GM23338 (cell line): ENCODE results near the gene TBC1D9. TPM values are rescaled to one million over a fixed set of nuclear protein-coding genes. Genes with fewer than 3 reads are reported as not detected.

Source experiments
- ATAC-seq: fragments of 200-7000 bp; cut with Tn5 transposase; 3 replicates; pipeline ENCODE4 v1.9.1; 2020
- DNase-seq: peaks from one replicate; pipeline ENCODE4 v3.0.0-alpha.2; 2015; ENCODE audit warnings: low spot score
- H2AFZ ChIP-seq: fragments of 200-600 bp; sonication (generic); 2 replicates; pipeline ENCODE4 v1.8.0; 2016; ENCODE audit warnings: antibody characterized with exemption, mild to moderate bottlenecking, moderate library complexity
- H3F3A ChIP-seq: fragments of 200-600 bp; sonication (generic); replicated peaks from 2 replicates; pipeline ENCODE4 v1.8.0; 2017; ENCODE audit warnings: antibody characterized with exemption, mixed run types, low read depth
- H3K27ac ChIP-seq: fragments of 200-600 bp; sonication (generic); 2 replicates; pipeline ENCODE4 v1.6.1; 2016; ENCODE audit warnings: low read depth
- H3K27me3 ChIP-seq: fragments of 200-600 bp; sonication (generic); 2 replicates; pipeline ENCODE4 v1.8.0; 2016; ENCODE audit warnings: mild to moderate bottlenecking, mixed run types, moderate library complexity; ENCODE audit not compliant: insufficient read depth
- H3K36me3 ChIP-seq: fragments of 200-600 bp; sonication (generic); 2 replicates; pipeline ENCODE4 v1.8.0; 2016; ENCODE audit warnings: mild to moderate bottlenecking; ENCODE audit not compliant: insufficient read depth
- H3K4me1 ChIP-seq: fragments of 200-600 bp; sonication (generic); 2 replicates; pipeline ENCODE4 v1.8.0; 2016; ENCODE audit warnings: mild to moderate bottlenecking, moderate library complexity; ENCODE audit not compliant: insufficient read depth
- H3K4me2 ChIP-seq: fragments of 200-600 bp; sonication (generic); 2 replicates; pipeline ENCODE4 v1.7.1; 2017; ENCODE audit warnings: mixed run types
- H3K4me3 ChIP-seq: fragments of 200-600 bp; sonication (generic); 2 replicates; pipeline ENCODE4 v1.6.1; 2016; ENCODE audit warnings: mixed run types
- H3K79me2 ChIP-seq: fragments of 200-600 bp; sonication (generic); replicated peaks from 2 replicates; pipeline ENCODE4 v1.8.0; 2017; ENCODE audit warnings: mild to moderate bottlenecking; ENCODE audit not compliant: insufficient read depth
- H3K9me2 ChIP-seq: fragments of 200-600 bp; sonication (generic); 2 replicates; pipeline ENCODE4 v1.8.0; 2017; ENCODE audit not compliant: insufficient read depth
- H4K20me1 ChIP-seq: fragments of 200-600 bp; sonication (generic); replicated peaks from 2 replicates; pipeline ENCODE4 v1.8.0; 2017; ENCODE audit warnings: mild to moderate bottlenecking; ENCODE audit not compliant: insufficient read depth
- H3K27ac Mint-ChIP-seq: 2 replicates; pipeline ENCODE4 v1.8.0; 2020; ENCODE audit warnings: inconsistent platforms, mild to moderate bottlenecking, moderate library complexity, mixed read lengths
- H3K27me3 Mint-ChIP-seq: 3 replicates; pipeline ENCODE4 v1.8.0; 2022; ENCODE audit warnings: low read depth, mild to moderate bottlenecking, moderate library complexity, mixed read lengths, inconsistent platforms; ENCODE audit not compliant: insufficient read depth, poor library complexity
- H3K36me3 Mint-ChIP-seq: 3 replicates; pipeline ENCODE4 v1.8.0; 2021; ENCODE audit warnings: low read depth, mild to moderate bottlenecking, inconsistent platforms, moderate library complexity, mixed read lengths
- H3K4me1 Mint-ChIP-seq: 3 replicates; pipeline ENCODE4 v1.8.0; 2020; ENCODE audit warnings: mild to moderate bottlenecking, inconsistent platforms, mixed read lengths
- H3K4me3 Mint-ChIP-seq: 3 replicates; pipeline ENCODE4 v1.8.0; 2021; ENCODE audit warnings: moderate library complexity, mild to moderate bottlenecking, inconsistent platforms, mixed read lengths
- H3K9me3 Mint-ChIP-seq: 3 replicates; pipeline ENCODE4 v1.8.0; 2020; ENCODE audit warnings: moderate library complexity, mild to moderate bottlenecking, inconsistent platforms, mixed read lengths
- CTCF ChIP-seq, 2 experiments: fragments of 200-600 bp in 1 of 2; sonication (generic) in 1 of 2; conservative IDR thresholded peaks; 2 replicates each; pipeline versions ENCODE4 v1.5.1 to v1.6.1; 2016 to 2017; ENCODE audit warnings: antibody characterized with exemption in 2 of 2, low read depth in 2 of 2, mild to moderate bottlenecking in 2 of 2, moderate library complexity in 1 of 2
- EZH2 ChIP-seq: fragments of 200-600 bp; sonication (generic); IDR thresholded peaks from one replicate; pipeline ENCODE4 v1.8.0; 2017; ENCODE audit warnings: antibody characterized with exemption, mild to moderate bottlenecking, low read depth; ENCODE audit not compliant: unreplicated experiment
- EZH2phosphoT487 ChIP-seq: fragments of 200-600 bp; sonication (generic); IDR thresholded peaks from one replicate; pipeline ENCODE4 v1.8.1; 2018; ENCODE audit warnings: antibody characterized with exemption; ENCODE audit not compliant: unreplicated experiment
- NANOG ChIP-seq: IDR thresholded peaks from 2 replicates; pipeline ENCODE4 v1.6.1; 2016; ENCODE audit warnings: antibody characterized with exemption, borderline replicate concordance
- POLR2AphosphoS5 ChIP-seq: IDR thresholded peaks from 2 replicates; pipeline ENCODE4 v1.6.1; 2016; ENCODE audit warnings: antibody characterized with exemption, low read depth
- STAT1 ChIP-seq: IDR thresholded peaks from one replicate; pipeline ENCODE4 v1.6.1; 2016; ENCODE audit warnings: antibody characterized with exemption; ENCODE audit not compliant: unreplicated experiment
- ZNF462 ChIP-seq: fragments of 250-450 bp; sonication (Bioruptor Pico); IDR thresholded peaks from 2 replicates; pipeline ENCODE4 v1.5.0; 2020; ENCODE audit warnings: mild to moderate bottlenecking, moderate library complexity
- polyA plus RNA-seq: library from polyadenylated mRNA; unstranded; fragments of >200 nt; fragmentation: Nextera tagmentation; extraction: Ambion mirVana; gene quantifications from 2 replicates; pipeline ENCODE4 v1.2.1, GENCODE V29; 2016
- total RNA-seq: library from RNA; depleted of rRNA; stranded (reverse); fragments of >200 nt; shearing (Covaris generic); gene quantifications from 2 replicates; pipeline ENCODE4 v1.2.3, GENCODE V29; 2014
- TF ChIP-seq, protein P1 (sequence below): IDR thresholded peaks from 2 replicates; pipeline ENCODE4 v1.6.1; 2016; ENCODE audit warnings: antibody characterized with exemption
- TF ChIP-seq, protein P2 (sequence below): IDR thresholded peaks from one replicate; pipeline ENCODE4 v1.6.1; 2018; ENCODE audit warnings: antibody characterized with exemption; ENCODE audit not compliant: unreplicated experiment

The TBC1D9 gene
- total and polyA plus RNA-seq, 2 experiments from 2014 or later = 0.03 to 0.56 TPM

DNA sequence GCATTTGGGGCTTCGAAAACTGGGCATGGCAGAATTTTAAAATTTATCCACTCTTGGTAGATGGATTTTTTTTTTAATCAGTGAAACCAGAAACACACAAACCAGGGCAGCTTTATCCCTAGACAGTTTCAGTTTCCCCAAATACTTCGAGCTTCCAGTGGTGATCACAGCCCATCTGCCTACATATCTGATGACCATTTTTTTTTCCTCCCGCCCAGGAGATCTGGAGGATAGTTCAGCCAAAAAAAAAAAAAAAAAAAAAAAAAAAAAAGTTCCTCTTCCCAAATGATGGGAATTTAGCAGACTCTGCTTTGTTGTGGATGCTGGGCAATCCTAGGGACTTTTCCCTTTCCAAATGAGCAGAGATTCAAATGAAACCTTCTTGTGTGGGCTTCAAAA lies 1.0 kb upstream of the TBC1D9 start:
- H3K4me2 ChIP-seq = no peak overlapping the region
- H3K36me3 ChIP-seq = no peaks in the 10 kb centered on the region
- H3K4me3 Mint-ChIP-seq = peak overlapping the region; percentile 72
- peaks cover 5% of the 10 kb centered on the region; the same call in 1 of the 2 replicates for H3K4me1 ChIP-seq
- peaks cover 93% of the 10 kb centered on the region for H3K27me3 ChIP-seq
- peak overlapping the region; percentile 26; the same call in 1 of the 2 replicates for H3K4me3 ChIP-seq
- no peaks in the 10 kb centered on the region for H3K9me2 ChIP-seq
- DNase-seq (no peak), ATAC-seq (no peak)
- H3K4me1 Mint-ChIP-seq = peaks cover 11% of the 10 kb centered on the region
- H4K20me1 ChIP-seq = peaks cover 8% of the 10 kb centered on the region; the same call in 1 of the 2 replicates
- no peaks in the 10 kb centered on the region for H3K79me2 ChIP-seq
- peaks cover 39% of the 10 kb centered on the region for H3K27me3 Mint-ChIP-seq
- no peaks in the 10 kb centered on the region for H3K36me3 Mint-ChIP-seq
- TF ChIP-seq EZH2 = no peak
- TF ChIP-seq EZH2phosphoT487 = no peak
- TF ChIP-seq POLR2AphosphoS5 = no peak
- TF ChIP-seq ZNF462 (CRISPR knock-in tag) = no peak
- TF ChIP-seq NANOG = no peak
- TF ChIP-seq, protein P1, sequence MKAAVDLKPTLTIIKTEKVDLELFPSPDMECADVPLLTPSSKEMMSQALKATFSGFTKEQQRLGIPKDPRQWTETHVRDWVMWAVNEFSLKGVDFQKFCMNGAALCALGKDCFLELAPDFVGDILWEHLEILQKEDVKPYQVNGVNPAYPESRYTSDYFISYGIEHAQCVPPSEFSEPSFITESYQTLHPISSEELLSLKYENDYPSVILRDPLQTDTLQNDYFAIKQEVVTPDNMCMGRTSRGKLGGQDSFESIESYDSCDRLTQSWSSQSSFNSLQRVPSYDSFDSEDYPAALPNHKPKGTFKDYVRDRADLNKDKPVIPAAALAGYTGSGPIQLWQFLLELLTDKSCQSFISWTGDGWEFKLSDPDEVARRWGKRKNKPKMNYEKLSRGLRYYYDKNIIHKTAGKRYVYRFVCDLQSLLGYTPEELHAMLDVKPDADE = no peak
- no peak for TF ChIP-seq STAT1
- TF ChIP-seq, protein P2, sequence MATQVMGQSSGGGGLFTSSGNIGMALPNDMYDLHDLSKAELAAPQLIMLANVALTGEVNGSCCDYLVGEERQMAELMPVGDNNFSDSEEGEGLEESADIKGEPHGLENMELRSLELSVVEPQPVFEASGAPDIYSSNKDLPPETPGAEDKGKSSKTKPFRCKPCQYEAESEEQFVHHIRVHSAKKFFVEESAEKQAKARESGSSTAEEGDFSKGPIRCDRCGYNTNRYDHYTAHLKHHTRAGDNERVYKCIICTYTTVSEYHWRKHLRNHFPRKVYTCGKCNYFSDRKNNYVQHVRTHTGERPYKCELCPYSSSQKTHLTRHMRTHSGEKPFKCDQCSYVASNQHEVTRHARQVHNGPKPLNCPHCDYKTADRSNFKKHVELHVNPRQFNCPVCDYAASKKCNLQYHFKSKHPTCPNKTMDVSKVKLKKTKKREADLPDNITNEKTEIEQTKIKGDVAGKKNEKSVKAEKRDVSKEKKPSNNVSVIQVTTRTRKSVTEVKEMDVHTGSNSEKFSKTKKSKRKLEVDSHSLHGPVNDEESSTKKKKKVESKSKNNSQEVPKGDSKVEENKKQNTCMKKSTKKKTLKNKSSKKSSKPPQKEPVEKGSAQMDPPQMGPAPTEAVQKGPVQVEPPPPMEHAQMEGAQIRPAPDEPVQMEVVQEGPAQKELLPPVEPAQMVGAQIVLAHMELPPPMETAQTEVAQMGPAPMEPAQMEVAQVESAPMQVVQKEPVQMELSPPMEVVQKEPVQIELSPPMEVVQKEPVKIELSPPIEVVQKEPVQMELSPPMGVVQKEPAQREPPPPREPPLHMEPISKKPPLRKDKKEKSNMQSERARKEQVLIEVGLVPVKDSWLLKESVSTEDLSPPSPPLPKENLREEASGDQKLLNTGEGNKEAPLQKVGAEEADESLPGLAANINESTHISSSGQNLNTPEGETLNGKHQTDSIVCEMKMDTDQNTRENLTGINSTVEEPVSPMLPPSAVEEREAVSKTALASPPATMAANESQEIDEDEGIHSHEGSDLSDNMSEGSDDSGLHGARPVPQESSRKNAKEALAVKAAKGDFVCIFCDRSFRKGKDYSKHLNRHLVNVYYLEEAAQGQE = no peak
- no peak for TF ChIP-seq CTCF (conservative IDR thresholded peaks at IDR 0.05; ENCODE audit: low read depth in 2 of 2)
- H2AFZ ChIP-seq = no peak overlapping the region
- no peak overlapping the region for H3K27ac Mint-ChIP-seq
- H3K9me3 Mint-ChIP-seq = no peaks in the 10 kb centered on the region
- H3F3A ChIP-seq = no peaks in the 10 kb centered on the region
- no peak overlapping the region for H3K27ac ChIP-seq
